Ovary (tissue), 9 donors: Measurements from ENCODE around the gene EEFSEC. TPM values are rescaled to one million over a fixed set of nuclear protein-coding genes. Genes with fewer than 3 reads are reported as not detected.
A peak's percentile ranks its signal among the peaks of the same experiment; 100 is the strongest.

ENCODE experiments used
- DNase-seq, 5 donors: peaks; one replicate each; pipeline ENCODE4 v3.0.0-alpha.2; 2019 to 2020
- H3K27ac ChIP-seq, 2 donors: fragments of 200-600 bp; one replicate each; pipeline versions ENCODE4 v1.5.1 to v1.8.0; 2019 to 2022
- H3K27me3 ChIP-seq: fragments of 200-600 bp; one replicate; pipeline ENCODE4 v1.8.0; 2022
- H3K36me3 ChIP-seq: fragments of 200-600 bp; sonication (generic); one replicate; pipeline ENCODE4 v1.5.1; 2019
- H3K4me1 ChIP-seq: one replicate; pipeline ENCODE4 v1.8.1; 2013; ENCODE audit warnings: mild to moderate bottlenecking, moderate library complexity; ENCODE audit not compliant: insufficient read depth
- H3K4me3 ChIP-seq: fragments of 200-600 bp; sonication (generic); one replicate; pipeline ENCODE4 v1.5.1; 2017
- H3K9me3 ChIP-seq, 2 donors: fragments of 200-600 bp in 1 of 2; sonication (generic) in 1 of 2; one replicate each; pipeline versions ENCODE4 v1.5.1 to v1.8.1; 2013 to 2019; ENCODE audit warnings: mild to moderate bottlenecking in 1 of 2, moderate library complexity in 1 of 2
- CTCF ChIP-seq, 3 donors: fragments of 450-650 bp in 2 of 3; fragments of 200-600 bp in 1 of 3; IDR thresholded peaks; one replicate each; pipeline versions ENCODE4 v1.5.1 to v1.8.0; 2016 to 2022; ENCODE audit warnings: antibody characterized with exemption in 3 of 3, mild to moderate bottlenecking in 1 of 3
- EP300 ChIP-seq: sonication (generic); formaldehyde crosslinking; IDR thresholded peaks from one replicate; pipeline ENCODE4 v1.6.1; 2017; ENCODE audit warnings: antibody characterized with exemption
- POLR2A ChIP-seq: fragments of 450-650 bp; IDR thresholded peaks from one replicate; pipeline ENCODE4 v1.6.1; 2017; ENCODE audit warnings: antibody characterized with exemption, mild to moderate bottlenecking, moderate library complexity
- WGBS, 3 donors: extraction: QIAGEN DNeasy Blood & Tissue Kit in 1 of 3; methylation state at CpG; one replicate each; pipeline versions ENCODE4 v1.1.5 to v1.1.7; 2013 to 2017; 5-methylcytosine and 5-hydroxymethylcytosine counted together
- intact Hi-C, 4 donors: fragments of 100-400 bp; cut with DNase I; formaldehyde crosslinking; loops; one replicate each; pipeline versions ENCODE4 v1.11.0 to v1.15.1; 2022 to 2023
- polyA plus RNA-seq, 2 donors: library from polyadenylated mRNA; stranded (reverse); fragments of 200-250 nt in 1 of 2; fragments of 350-450 nt in 1 of 2; fragmentation: Illumina TruSeq in 1 of 2; extraction: RNeasy Lipid Tissue Mini Kit (QIAGEN cat#74804) in 1 of 2; gene quantifications; one replicate each; pipeline ENCODE4 v1.2.3, GENCODE V29; 2013 to 2014
- total RNA-seq, 7 donors: library from RNA; depleted of rRNA in 2 of 7; stranded (reverse); fragments of >200 nt in 2 of 7; fragmentation: NEBNext Ultra II Directional in 3 of 7; extraction: Animal tissue kit (Norgen Biotek cat#: 25700) in 3 of 7; gene quantifications; one replicate each; pipeline versions ENCODE4 v1.1.0 to v1.2.4, GENCODE V29; 2016 to 2023
- donor health status: DM: no; HTN: no; CAD: no; lungs with moderate emphysema.
- donor health status: DM: no; HTN: no; CAD: no.
- donor health status: Bipolar disorder and iron deficiency.
- donor health status: DM: yes; HTN: yes; CAD: no.
- donor health status: DM: no; HTN: no; CAD: no.
- donor health status: DM: yes; HTN: yes; CAD: no.

EEFSEC gene
- total and polyA plus RNA-seq, 9 donors = 6.8 to 21.0 (median 15.4) TPM

GRCh38 chr3:128287216-128287615 is 133.9 kb downstream of the EEFSEC start:
- H3K4me3 ChIP-seq = no peak overlapping the region
- intact Hi-C loops = no loop called here
- no peak overlapping the region for H3K27ac ChIP-seq
- no peak for TF ChIP-seq POLR2A
- no peak for TF ChIP-seq EP300
- TF ChIP-seq CTCF (IDR thresholded peaks at IDR 0.05) = no peak
- 96 to 100% (median 97%) methylated on average over 2 of the region's 2 CpGs for WGBS, 3 donors
- no peaks in the 10 kb centered on the region for H3K9me3 ChIP-seq
- no peaks in the 10 kb centered on the region for H3K27me3 ChIP-seq
- no peak for DNase-seq
- H3K36me3 ChIP-seq = no peaks in the 10 kb centered on the region
- peaks cover 6% of the 10 kb centered on the region for H3K4me1 ChIP-seq

- intact Hi-C loops = no loop called here
- Histone ChIP-seq H3K4me3 (no peak overlapping the region), H3K27me3 (no peaks in the 10 kb centered on the region), H3K4me1 (no peaks in the 10 kb centered on the region), H3K27ac (no peak overlapping the region), H3K36me3 (no peaks in the 10 kb centered on the region), H3K9me3 (no peaks in the 10 kb centered on the region)
- WGBS, 3 donors = 96 to 100% (median 100%) methylated on average over 1 of the region's 1 CpG
- TF ChIP-seq EP300 = no peak
- no peak for TF ChIP-seq POLR2A
- TF ChIP-seq CTCF (IDR thresholded peaks at IDR 0.05) = no peak
- DNase-seq = no peak
These were observed 136.3 kb downstream of the EEFSEC start for GRCh38 chr3:128289534-128289933.

- H3K27ac ChIP-seq = no peak overlapping the region
- 94 to 98% (median 95%) methylated on average over 3 of the region's 3 CpGs for WGBS, 3 donors
- no peak overlapping the region for H3K4me3 ChIP-seq
- intact Hi-C loops = loop anchor here in 1 of 4 donors (2.0 kb wide), 1 partner anchor 38 kb away; no protein-coding TSS in a partner anchor
- no peaks in the 10 kb centered on the region for H3K9me3 ChIP-seq
- no peaks in the 10 kb centered on the region for H3K4me1 ChIP-seq
- no peak for DNase-seq
- H3K27me3 ChIP-seq = no peaks in the 10 kb centered on the region
- TF ChIP-seq EP300 (no peak), CTCF (IDR thresholded peaks at IDR 0.05) (no peak), POLR2A (no peak)
- no peaks in the 10 kb centered on the region for H3K36me3 ChIP-seq
These were observed 137.2 kb downstream of the EEFSEC start for GRCh38 chr3:128290484-128290883.

- intact Hi-C loops = no loop called here
- no peak for TF ChIP-seq CTCF (IDR thresholded peaks at IDR 0.05)
- no peaks in the 10 kb centered on the region for H3K36me3 ChIP-seq
- no peak overlapping the region for H3K27ac ChIP-seq
- H3K27me3 ChIP-seq = no peaks in the 10 kb centered on the region
- peak in 1 of 5 donors; percentile 3 for DNase-seq
- no peaks in the 10 kb centered on the region for H3K9me3 ChIP-seq
- H3K4me1 ChIP-seq = no peaks in the 10 kb centered on the region
- no peak overlapping the region for H3K4me3 ChIP-seq
- WGBS, 3 donors = 63 to 88% (median 86%) methylated on average over 1 of the region's 1 CpG
These were observed 140.6 kb downstream of the EEFSEC start for GRCh38 chr3:128293930-128294329.
